GM18873 (cell line): ENCODE results near the gene CDH22.

Source experiments
- ATAC-seq: cut with Tn5 transposase; IDR thresholded peaks from one replicate; pipeline ENCODE4 v1.9.1; 2021; ENCODE audit warnings: mild to moderate bottlenecking, moderate library complexity, moderate number of reproducible peaks; ENCODE audit not compliant: unreplicated experiment, low FRiP score

CDH22 gene

DNA sequence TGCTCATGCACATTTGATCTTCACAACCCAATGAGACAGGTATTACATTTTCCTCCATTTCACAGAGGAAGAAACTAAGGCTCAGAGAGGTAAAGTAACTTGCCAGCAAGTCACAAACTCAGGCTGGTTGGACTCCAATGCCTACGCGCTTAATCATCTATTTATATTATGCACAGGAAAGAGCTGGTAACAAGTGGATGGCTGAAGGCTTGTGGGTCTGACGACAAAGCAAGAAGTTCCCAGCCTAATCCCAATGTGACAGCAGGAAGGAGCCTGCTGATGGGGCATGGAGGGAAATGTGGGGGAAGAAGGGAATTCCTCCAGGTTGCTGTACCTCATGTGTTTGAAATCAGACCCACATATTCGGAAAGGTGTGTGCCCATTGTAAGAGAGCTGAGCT, 3.9 kb downstream of the CDH22 start:
- ATAC-seq = no peak

DNA sequence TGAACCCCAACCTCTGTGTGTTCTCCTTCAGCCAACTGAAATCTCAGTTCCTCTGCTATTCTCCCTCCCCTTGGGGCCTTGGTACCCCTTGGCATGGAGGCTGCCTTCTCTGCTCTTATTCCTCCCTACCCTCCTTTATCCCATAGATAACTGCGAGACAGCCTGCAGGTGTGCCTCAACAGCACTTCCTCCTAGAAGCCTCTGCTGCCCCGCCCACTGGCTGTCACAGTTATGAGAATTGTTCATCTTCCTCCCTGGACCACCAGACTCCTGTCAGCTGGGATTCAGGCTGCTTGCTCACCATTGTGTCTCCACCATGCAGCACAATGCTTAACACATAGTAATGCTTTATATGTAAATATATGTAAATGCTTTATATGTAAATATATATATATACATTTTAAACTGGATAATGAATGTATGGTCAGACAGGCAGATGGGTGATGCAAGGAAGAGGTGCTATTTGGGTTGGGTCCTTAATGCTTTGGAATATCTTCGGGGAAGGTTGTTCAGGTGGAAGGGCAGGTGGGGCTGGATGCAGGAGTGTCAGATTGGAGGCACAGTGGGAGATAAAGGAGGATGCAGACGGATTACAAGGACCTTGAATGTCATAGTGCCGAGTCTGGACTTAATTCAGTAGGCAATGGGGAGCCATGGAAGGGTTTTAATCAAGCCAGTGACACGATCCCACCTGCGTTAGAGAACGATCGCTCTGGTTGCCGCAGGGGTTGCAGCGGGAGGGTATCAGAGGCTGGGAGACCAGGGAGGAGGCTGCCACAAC, 4.9 kb downstream of the CDH22 start:
- no peak for ATAC-seq

DNA sequence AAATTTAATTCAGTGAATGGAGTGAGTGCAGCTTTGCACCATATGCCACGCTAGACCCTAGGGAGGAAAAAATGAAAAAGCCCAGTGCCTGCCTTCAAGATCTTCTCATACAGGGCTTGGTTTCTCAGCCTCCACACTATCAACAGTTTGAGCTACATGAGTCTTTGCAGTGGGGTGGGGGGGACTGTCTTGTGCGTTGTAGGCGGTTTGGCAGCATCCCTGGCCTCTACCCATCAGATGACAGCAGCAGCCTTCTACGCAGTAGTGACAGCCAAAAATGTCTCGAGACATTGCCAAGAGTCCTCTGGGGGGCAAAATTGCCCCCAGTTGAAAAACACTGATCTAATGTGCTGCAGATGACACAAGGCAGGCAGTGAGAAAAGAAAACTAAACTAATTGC, 6.2 kb downstream of the CDH22 start:
- ATAC-seq = no peak

DNA sequence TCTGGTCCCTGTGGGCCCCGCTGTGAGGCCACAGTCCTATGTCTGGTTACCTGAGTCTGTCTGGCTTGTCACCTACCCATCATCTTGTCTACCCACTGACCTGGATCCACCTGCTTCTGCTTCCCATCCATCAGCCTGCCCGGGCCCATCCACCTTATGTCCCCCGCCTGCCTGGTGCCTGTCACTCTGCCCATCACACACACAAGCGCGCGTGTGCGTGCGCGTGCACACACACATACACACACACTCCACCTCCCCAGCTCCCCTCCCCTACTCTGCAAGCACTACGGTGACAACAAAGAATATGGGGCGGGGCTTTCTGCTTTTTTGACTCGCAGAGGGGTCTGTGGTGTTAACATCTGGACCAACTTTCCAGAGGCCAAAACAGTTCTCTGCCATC, 8.0 kb downstream of the CDH22 start:
- no peak for ATAC-seq

DNA sequence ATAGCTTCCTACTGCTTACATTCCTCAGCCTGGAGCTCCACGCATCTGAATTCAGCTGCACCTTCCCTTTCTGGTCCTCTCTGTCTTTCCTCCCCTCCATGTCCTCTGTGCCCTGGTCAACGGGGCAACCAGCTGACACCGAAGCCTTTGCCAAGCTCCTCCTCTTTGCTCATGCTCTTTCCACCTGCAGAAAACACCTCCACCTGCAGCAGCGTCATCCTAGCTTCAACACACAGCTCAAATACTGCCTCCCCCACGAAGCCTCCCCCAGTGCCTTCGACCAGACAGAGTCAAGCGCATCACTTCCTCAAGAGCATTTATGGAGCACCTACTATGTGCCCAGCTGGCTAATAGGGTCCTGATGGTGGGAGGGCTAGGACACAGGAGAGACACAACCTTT, 9.2 kb downstream of the CDH22 start:
- no peak for ATAC-seq

DNA sequence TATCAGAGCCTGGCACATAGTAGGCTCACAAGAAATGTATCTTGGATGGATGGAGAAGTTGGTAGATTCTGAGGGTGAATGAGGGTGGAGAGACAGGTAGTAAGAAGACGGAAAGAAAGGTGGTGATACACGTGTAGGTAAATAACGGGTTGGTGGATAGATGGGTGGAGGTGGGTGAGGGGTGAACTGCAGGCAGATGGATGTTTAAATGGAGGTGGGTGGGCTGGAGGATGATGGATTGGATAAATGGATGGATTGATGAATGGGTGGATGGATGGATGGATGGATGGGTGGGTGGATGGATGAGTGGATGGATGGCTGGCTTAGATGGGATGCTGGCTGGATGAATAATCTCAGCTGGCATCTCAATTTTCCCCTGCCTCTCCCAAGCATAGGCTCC, 9.9 kb downstream of the CDH22 start:
- no peak for ATAC-seq

DNA sequence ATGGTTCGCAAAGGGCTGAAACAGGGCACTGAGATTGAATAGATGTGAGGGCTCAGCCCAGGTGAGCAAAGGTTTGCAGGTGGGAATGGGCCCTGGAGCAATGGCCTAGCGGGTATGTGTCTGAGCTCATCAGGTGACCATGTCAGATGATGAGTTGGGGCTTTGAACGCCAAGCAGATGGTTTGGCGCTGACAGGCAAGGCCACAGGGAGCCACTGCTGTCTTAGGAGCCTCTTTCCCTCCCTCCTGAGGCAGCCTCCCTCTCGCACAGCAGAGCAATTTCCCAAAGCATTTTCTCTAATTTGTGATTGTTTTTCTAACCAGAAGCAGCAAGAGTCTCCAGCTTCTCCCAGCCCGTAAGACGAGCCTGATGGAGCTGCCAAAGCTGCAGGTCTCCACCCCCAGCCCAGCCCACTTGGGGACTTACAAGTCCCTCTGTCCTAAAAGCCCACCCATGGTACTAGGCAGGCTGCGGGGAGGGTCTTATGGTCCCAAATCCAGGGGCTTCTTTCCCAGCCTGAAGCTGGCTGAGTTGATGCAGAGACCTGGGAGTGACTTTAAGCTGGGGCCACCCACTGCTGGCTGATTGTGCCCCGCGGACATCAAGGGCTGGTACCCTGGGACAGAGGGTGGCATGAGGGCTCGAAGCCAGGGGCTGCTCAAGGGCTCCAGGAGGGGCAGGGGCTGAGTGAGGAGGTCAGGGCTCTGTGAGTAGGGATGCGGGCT, 11.6 kb downstream of the CDH22 start:
- ATAC-seq = no peak

DNA sequence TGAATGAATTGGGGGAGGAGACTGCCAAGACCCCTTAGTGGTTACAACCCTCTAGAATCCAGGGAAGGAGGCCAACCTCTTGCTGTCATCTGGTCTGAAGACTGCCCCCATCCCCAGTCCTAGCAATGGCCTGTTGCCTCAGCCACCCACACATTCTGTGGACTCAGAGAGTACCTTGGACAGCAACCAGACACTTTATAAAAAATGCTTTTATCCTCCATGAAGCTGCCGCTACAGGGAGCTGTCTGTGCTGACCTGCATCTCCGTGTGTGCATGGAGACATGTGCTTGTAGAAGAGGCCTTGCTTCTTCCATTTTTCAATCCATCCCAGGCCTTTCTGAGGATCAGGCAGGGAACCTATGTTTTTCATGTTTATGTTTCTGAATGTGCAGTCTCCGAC, 15.2 kb downstream of the CDH22 start:
- ATAC-seq = no peak

DNA sequence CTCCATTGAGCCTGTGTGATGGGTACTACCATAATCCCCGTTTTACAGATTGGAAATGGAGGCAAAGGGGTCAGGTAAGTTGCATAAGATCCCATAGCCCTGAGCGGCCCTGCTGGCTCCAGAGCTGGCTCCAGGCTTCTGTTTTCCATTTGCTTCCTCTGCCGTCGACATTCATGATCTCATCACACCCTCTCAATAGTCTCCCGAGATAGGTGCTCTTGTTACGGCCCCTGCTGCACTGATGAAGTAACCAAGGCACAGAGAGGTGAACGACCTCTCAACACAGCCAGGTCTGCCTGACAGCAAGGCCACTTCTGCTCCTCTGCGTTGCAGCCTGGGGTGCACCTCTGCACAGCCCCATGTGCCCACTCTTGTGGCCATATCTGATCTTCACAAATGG, 16.9 kb downstream of the CDH22 start:
- ATAC-seq = no peak

DNA sequence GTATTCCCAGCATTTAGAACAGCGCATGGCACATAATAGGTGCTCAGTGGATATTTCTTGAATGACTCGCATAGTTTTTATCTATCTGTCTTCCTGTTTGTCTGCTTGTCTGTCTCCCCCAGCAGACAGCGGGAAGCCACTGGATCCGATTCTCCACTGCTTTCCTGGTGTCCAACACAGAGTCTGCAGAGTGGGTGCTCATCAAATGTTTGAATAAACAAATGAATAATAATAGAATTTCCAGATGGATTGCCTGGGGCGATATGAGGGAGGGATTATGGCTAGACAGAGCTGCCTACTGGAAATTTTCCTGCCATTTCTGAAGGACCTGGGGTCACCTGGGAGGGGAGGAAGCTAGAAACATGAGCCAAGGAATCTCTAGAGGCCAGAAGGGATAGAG, 18.9 kb downstream of the CDH22 start:
- no peak for ATAC-seq

DNA sequence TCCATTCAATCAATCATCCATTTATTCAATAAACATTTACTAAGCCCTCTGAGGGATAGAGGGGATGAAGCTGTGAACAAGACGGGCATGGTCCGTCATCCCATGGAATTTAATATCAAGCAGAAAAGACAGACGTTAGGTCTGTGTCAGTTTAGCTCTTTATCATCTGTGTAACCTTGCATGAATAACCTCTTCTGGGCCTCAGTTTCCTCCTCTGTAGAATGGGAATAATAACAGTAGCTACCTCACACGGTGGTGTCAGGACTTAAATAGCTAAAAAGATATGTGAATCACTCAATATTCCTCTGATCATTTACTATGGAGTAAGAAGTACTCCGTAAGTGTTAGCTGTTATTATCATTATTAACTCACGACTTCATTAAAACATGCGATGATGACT, 21.3 kb downstream of the CDH22 start:
- ATAC-seq = no peak

DNA sequence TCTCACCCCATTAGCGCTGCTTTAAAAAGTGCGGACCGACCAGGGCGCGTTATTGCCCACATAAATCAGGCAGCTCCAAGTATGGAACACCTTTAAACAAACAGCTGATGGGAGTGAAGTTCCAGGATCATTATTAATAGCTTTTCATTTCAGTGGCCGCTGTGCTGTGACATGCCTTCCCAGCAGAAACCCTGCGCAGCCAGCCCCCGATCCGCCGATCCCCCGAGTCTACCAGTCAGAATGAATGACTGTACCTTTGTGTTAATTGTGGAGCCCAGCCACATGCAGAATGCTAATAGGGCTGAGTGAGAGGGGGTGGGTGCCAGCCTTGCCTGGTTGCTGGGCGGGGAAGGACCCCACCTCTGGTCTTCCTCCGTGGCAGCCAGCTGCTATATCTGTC, 21.9 kb downstream of the CDH22 start:
- ATAC-seq = no peak

DNA sequence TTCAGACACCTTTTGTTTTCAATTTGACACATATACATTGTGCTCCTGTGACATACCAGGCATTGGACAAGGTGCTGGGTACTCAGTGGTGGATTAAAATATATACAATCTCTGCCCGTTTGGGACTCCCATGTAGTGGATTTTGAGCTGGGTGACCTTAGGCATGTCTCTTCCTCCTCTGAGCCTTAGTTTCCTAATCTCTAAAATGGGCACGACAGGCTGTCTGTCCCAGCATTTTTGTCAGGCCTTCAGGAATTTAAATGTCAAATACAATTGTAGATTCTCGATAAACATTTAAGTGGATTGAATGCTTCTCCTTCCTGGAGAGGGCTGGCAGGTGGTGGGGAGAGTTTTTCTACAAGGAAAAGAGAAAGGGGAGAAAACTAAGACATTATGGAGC, 22.6 kb downstream of the CDH22 start:
- ATAC-seq = no peak

DNA sequence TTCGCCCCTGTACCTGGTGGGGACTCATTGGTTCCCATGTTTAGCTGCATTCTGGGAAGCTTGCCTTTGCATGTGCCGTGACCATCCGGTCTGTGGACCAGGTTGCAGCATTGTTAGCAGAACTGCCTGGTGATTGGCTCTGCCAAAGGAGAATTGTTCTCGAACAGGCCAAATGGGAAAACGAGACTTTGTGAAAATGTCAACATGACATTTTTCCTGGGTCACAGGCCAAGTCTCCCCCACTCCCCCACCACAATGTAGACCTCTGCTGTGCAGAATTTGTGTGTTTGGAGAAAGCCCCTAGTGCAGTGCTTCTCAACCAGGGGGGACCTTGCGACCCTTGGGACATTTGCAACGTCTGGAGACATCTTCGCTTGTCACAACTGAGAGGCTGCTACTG, 23.2 kb downstream of the CDH22 start:
- no peak for ATAC-seq

DNA sequence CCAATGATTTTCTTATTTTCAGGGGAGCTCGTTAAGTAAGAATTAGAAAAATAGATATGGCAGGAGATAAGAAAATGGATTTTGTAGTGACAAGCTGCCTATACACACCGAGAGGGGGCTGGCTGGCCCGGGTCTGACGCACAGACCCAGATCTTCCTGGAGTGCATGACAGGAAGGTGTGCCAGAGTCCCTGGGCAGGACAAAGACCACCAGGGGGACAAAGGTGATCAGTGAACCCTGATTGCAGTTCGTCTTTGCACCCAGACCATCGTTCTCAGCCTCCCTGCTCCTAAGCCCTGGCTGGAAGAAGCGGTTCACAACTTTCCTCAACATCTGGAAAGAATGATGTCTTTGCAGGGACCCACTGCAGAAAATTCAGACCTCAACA, 24.3 kb downstream of the CDH22 start:
- no peak for ATAC-seq

DNA sequence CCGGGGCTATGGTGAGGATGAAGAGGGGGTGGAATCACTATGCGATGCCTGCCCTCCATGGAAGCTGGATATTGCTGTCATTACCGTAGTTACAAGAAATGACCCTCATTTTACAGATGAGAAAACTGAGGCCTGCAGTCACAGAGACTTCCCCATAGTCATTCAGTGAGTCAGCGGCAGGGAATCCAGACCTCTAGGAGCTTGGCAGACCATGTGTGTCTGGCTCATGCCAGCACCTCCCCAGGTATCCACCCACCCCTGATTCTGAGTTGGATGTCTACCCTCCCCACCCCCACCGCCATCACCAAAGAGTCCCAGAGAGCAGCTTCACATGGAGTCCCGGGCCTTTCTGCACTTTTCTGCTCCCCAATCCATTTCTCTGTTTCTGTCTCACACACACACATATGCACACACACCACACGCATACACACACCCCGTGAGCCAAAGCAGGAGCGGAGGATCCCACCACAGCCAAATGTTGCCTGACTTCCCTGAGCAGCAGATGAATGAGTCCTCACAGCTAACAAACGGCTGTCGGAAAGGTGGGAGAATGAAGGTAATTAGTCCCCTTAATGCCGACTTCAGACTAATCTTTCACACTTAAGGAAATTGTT, 24.8 kb downstream of the CDH22 start:
- ATAC-seq = no peak

DNA sequence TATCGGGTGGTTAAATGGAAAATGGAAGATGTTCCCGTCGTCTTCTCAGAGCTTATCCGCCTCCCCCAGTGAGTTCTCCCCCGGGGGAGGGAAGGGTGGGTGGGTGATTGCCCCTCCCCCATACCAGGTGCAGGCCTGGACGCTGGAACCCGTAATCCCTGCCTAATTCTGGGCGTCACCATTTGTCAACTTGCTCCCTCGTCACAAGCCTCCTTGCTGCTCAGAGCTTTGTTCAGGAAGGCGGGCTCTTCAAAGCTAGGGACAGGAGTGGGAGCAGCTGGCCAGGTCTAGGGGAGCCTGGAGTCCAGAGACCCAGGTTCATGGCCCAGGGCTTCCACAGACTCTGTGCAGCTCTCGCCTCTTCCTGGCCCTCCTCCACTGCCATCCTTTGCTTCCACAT, 25.6 kb downstream of the CDH22 start:
- no peak for ATAC-seq

DNA sequence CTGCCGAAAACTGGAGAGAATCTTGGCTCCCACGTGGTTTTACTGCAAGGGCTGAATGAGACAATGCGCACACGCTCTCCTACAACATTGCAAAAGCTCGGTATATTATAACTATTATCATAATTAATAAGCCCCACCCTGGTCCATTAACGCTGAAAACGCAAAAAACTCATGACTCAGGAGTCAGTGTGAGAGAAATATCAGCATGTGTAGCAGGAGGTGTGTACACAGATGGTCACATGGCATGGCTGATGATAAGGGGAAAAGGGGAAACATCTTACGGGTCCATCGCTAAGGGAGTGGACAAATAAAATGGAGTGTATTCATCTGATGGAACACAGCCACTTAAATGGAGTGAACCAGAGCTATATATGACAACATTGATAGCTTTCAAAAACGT, 29.2 kb downstream of the CDH22 start:
- no peak for ATAC-seq

DNA sequence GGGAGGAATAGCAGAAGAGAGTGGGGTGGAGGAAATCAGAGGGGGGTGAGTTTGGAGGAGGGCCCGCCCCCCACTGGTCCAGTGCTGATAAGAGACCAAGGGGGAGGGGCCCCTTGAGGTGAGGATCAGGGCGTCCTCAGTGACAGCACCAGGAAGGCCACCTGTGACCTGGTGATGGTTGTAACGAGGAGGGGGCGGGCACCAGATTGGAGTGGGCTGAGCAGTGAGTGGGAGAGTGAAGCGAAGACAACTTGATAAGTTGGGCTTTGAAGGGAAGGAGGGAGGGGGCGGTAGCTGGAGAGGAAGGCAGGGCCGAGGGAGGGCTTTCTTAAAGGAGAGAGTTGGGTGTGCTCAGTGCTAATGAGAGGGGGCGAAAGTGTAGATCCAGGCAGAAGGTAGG, 30.7 kb downstream of the CDH22 start:
- ATAC-seq = no peak

DNA sequence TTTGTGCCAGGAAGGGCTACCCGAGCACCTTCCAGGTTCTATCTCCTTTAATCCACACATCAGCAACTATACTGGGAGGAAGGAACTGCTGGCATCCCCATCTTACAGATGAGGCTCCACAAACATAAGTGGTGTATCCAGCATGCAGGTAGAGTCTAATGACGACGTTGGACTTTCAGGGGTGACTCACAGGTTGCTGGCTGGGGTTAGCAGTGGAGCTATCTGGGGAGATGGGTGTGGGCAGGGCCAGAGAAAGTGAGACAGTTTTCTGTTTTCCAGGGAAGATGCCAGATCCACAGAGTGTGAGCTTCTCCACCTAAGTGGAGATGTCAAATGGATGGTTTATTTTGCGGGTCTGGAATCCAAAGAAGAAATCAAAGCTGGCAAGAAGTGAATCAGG, 31.8 kb downstream of the CDH22 start:
- no peak for ATAC-seq

DNA sequence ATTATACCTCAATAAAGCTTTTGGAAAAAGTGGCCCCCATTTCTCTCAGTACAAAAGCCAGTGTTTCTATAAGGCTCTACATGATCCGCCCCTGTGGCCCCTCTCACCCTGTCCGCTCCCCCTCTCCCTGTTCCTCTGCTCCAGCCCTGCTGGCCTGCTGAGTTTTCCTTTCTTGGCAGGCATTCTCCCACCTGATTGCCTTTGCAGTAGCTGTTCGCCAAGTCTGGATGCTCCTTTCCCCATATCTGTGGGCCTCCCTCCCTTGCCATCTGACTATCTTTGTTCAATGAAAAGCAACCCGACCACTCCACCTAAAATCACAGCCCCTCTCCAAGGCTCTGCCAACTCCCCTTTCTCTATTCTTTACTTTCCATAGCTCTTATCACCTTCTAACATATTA, 33.2 kb downstream of the CDH22 start:
- ATAC-seq = no peak

DNA sequence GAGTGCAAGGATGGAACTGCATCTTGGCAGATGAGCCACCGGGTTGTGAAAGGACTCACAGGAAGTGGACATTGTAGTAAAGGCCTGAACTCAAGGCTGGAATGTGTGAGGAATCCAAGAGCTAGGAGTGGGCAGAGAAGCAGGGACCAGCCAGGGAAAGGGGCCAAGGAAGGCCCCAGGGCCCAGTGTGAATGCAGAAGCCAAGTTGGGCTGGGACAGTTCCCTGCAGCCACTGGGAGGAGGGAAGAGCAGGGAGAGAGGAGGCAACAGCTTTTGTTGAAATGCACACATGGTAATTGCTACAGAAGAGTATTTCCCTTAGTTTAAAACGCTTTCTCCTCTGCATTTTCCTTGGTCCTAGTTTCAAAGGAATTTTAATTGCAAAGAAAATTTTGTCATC, 34.6 kb downstream of the CDH22 start:
- no peak for ATAC-seq
